SK-MEL-5 (cell line): ENCODE measurements around the gene CDC42SE2. TPM values are rescaled to one million over a fixed set of nuclear protein-coding genes. Genes with fewer than 3 reads are reported as not detected.
"Not testable (repeated sequence)": the region's sequence is repeated elsewhere in the genome, so short reads cannot be mapped to it uniquely, and the experiment has no call there.

Experiments
- DNase-seq: peaks from one replicate; pipeline ENCODE4 v3.0.0-alpha.2; 2016; ENCODE audit warnings: low read depth, low spot score
- in situ Hi-C: cut with HindIII; loops from 2 replicates; pipeline ENCODE4 v1.10.0; 2016; ENCODE audit warnings: low sequenced_read_pairs, high pct_unique_total_duplicates, low pct_unique_long_range_greater_than_20kb
- total RNA-seq: library from RNA; depleted of rRNA; stranded (reverse); fragments of >200 nt; shearing (Covaris generic); gene quantifications from 2 replicates; pipeline ENCODE4 v1.2.3, GENCODE V29; 2014

Gene CDC42SE2
- total RNA-seq, 1 experiment from 2014 or later: 25.2 TPM

DNA sequence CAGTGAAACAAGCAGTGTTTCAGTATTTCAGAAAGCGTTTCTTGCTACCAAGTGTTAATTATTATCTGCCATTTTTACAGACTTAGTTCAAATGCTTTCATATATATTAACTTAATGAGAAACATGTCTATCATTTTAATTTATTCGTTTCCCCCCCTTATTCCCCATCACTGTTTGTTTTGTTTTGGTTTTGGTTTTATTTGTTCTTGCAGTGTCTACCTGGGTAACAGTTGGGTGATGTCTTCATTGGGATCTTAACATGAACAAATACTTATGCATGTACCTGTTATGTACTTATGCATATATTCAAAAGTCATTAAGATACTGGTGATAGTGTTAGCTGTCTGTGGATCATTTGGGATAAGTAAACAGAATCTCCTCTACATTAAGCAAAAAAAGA is 108.0 kb downstream of the CDC42SE2 start:
- in situ Hi-C loops: no loop called here
- no peak for DNase-seq

DNA sequence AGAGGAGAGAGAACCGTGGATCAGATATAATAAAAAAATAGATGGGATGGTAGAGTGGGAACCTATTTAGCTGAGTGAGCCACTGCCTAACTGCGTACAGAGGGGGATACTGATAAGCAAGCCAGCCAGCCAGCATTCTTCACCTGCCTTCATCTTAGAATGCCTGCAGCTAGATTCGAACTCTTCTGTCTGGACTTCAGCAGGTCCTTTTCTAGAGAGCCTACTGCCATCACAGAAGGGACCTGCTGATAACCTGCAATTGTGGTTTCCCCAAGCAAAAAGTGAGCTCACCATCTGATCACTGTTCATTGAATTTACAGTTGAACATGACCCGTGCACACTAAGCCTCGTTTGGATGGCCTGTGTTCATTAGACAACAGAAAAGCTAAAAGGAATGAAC is 109.4 kb downstream of the CDC42SE2 start:
- in situ Hi-C loops: no loop called here
- no peak for DNase-seq

DNA sequence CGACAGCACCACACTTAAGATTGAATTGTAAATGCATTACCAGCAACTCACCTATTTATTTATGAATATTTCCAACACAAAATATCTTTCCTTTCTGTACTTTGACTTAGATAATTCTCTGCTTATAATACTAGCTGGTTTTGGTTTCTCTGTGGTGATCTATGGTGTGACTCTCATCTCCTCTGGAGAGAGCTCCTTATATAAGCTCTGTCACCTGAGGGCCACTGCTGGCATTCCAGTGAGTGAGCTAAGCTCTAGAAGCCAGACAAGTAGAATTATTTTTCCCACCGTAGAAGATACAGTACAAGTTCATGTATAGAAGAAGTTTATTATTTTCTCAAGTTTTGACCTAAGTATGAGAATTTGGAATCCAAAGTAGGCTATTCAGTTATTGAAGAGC is 111.5 kb downstream of the CDC42SE2 start:
- in situ Hi-C loops: no loop called here

DNA sequence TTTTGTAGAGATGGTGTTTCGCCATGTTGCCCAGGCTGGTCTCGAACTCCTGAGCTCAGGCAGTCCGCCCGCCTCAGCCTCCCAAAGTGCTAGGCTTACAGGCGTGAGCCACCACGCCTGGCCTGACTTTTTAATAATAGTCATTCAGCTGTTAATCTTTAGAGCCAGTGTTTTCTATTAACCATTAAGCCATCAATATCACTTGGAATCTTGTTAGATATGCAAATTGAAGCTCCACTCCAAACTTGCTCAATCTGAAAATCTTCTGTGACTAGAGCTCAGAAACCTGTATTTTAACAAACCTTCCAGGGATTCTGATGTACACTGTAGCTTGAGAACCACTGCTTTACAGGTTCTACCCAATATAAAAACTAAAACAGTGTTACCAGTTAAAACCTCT is 113.5 kb downstream of the CDC42SE2 start:
- no peak for DNase-seq
- in situ Hi-C loops: no loop called here

More for the DNA sequence above, 111.5 kb downstream of the CDC42SE2 start:
- no peak for DNase-seq

DNA sequence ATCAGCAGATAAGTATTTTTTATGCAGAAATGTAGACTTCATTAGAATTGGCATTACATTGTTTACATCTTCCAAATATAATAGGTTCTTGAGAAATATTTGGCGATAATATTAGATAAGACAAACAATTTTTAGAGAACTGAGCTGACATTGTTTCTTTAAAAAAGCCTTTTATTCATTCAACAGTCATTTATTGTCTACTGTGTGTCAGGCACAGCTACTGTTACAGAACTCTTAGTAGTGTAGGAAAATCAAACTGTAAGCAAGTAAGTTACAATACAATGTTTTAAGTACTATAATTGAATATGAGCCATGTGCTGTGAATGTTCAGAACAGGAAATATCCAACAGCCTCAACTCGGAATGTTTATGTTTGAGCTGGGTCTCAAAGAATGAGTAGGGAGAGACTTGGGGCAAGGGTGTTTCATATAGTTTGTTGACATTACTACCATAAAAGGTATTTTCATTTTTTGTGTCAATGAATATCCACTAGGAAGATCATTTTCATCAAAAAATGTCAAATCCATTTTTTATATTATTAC is 114.0 kb downstream of the CDC42SE2 start:
- peak; percentile 39 for DNase-seq
- in situ Hi-C loops: no loop called here

DNA sequence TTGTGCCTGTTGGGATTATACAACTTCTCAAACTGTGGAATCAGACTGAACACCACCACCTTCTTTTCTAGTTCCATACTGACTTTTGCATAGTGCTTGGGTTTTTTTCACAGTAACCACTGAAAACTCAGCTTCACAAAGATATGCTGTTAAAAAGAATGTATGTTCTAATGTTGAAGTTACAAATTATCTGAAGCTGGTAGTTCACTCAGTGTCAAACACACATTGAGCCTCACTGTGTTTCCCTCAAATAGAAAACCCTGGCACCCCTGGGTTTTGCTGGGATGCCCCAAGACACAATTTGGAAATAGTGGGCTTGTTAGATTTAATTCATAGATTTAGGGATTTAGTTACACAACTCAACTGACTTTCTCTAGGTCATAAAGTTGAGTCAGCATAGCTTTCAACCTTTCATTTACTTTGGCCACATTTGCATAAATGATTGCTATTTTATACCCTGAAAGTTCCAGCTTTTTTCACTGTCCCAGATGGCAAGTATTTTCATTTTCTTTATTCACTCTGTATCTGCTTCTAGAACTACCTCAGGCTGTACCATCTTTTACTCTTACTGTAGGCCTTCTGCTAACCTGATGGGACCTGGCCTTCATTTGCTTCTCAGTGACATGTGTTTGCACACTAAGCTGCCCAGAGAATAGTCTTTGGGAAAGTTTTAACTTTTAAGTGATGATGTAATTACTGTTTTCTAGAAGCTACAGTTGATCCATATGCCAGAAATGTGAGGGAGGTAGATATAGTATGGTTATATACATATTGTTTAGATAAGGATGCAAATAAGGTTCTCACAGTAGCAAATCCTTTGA is 115.1 kb downstream of the CDC42SE2 start:
- DNase-seq: no peak
- in situ Hi-C loops: no loop called here

DNA sequence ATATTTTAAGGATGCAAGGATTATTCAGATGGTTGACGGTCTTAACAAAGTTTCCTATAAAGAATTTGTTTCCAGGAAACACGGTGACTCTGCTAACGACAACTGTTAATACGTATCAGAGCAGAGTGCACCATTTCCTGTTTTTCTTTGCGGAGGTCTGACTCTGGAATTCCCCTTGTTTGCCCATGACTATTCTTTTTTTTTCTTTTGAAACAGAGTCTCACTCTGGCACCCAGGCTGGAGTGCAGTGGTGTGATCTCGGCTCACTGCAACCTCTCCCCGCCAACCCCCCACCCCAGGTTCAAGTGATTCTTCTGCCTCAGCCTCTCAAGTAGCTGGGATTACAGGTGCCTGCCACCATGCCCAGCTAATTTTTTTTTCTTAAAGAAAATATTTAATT is 115.9 kb downstream of the CDC42SE2 start:
- no peak for DNase-seq
- in situ Hi-C loops: no loop called here

DNA sequence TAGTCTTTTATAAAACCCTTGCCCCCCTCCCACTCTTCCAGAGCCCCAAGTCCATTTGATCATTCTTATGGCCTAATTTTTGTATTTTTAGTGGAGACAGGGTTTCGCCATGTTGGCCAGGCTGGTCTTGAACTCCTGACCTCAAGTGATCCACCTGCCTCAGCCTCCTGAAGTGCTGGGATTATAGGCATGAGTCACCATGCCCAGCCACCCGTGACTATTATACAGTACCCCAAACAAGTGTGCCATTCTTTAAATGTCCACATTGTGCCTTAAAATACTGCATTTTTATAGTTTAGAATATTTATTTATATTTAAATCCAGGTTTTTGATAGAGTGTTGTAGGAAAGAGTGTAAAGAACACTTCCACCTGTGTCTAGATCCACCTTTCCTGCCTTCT is 116.4 kb downstream of the CDC42SE2 start:
- in situ Hi-C loops, DNase-seq: not testable (repeated sequence)

DNA sequence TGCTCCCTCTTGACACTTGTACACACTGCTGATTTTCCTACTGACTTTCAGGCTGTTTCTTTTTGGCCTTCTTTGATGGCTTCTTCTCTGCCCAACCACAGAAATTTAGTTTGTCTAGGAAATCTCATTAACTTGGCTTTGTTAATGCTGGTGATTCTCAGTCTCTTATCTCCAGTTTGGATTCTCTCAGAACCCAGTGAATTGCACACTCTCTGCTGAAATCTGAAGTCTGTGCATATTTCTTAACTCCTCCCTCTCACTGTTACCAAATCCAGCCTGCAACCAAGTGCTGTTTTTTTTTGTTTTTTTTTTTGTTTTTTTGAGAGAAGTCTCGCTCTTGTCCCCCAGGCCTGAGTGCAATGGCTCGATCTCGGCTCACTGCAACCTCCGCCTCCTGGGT is 117.2 kb downstream of the CDC42SE2 start:
- in situ Hi-C loops: no loop called here
- DNase-seq: no peak

DNA sequence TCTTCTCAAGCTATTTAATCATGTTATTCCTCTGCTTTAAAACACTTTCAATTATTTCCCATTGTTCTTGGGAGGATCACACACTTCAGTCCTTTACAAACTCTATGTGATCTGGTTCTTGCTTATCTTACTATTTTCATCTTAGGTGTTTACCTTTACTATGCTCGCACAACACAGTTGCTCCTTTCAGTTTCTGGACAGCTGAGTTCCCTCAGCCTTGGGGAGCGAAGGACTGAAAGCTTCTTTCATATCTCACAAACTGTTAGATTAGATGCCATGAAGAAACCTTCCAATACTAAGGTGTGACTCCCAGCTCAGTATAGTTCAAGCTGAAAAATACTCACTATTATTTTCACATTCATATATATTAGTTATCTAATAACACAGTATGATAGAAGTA is 117.9 kb downstream of the CDC42SE2 start:
- no peak for DNase-seq
- in situ Hi-C loops: no loop called here

DNA sequence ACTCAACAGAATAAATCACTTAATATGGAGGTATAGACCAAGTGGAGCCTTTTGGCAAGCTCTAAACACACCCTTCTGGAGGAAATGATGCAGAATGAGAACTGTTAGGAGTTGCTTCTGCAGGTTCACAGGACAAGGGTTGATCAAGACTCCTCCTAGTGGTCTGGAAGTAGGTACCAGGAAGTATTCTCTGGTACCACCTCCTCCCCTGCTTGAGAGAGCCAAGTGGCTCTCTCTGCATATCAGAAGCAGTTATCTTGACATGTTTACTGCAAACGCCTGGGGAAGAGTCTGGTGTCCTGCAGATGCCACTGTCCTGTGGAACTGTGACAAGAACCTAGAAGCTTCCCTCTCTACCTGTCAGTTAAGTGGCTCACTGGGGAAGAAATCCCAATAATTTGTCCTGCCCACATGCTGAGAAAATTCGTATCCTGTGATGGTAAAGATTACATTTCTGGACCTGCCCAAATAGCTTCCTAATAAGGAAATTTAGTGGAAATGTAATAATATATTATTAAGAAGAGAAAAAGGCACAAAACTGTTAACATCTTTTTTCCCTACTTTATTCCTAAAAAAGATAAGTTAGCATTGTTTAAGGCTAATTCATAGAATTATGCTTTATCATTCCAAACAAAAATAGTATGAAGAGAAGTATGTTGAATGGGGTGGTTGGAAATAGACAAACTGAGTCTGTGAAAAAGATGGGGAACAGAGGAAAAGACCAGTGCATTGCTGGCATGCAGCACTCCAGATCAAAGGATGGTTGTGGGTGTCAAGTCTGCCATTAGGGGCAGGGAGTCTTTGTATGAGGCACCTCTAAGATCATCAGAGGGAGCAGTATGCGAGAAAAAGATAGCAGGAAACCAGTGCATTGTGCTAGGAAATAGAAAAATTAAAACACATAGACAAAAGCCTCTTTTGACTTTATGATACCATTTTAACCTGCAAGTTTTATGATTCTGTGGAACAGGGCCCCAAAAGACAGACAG is 118.8 kb downstream of the CDC42SE2 start:
- peak; percentile 82 for DNase-seq

DNA sequence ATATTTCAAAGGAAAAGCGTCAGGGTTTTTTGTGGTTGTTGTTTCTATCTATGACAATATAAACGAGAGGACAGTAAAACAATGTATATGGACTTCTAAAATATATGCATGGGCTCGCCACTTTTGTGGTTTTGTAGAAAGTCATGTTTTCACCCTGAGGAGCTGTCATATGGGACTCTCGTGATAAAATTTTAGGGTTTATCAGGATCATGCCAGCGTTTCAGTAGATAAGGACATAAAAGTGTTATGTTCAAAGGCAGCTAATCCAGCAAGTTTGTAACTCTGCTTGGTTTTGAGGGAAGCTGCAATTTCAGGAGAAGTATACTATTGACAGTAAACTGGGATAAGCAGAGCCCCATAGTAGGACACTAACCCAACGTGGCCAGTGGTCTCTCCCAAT is 120.3 kb downstream of the CDC42SE2 start:
- in situ Hi-C loops: no loop called here
- DNase-seq: no peak

More for the DNA sequence above, 118.8 kb downstream of the CDC42SE2 start:
- in situ Hi-C loops: no loop called here

DNA sequence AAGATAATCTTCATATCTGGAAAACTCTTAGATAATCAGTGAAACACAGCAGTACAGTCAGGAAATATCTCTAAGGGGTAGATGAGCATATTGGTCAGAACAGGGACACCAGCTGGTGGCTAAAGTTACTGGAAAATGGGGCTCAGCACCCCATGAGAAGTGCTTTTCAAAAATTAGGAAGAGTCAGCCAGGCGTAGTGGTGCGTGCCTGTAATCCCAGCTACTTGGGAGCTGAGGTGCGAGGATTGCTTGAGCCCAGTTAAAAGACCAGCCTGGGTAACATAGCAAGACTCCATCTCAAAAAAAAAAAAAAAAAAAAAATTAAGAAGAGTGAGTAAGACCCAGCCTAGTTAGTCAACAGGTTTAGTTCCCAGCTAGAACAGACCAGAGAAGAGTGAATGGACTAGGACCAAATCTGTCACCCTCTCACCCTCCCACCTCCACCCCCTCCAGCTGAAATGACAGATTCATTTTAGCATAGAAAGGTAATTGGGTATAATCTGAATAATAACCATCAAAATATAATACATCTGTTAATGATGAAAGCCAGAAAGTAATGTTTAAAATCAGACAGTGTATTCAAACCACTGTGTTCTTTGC is 120.9 kb downstream of the CDC42SE2 start:
- in situ Hi-C loops: no loop called here
- DNase-seq: no peak

DNA sequence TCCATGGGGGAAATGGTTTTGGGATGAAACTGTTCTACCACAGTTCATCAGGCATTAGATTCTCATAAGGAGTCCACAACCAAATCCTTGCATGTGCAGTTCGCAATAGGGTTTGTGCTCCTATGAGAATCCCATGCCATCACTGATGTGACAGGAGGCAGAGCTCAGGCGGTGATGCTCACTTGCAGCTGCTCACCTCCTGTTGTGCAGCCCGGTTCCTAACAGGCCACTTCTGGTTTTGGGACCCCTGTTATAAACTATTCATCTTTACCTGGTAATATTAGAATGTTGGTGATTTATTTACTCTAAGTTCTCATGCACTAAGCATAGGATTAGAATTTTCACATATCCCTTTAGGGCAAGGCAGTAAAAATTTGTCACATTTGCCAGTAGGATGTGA is 122.3 kb downstream of the CDC42SE2 start:
- in situ Hi-C loops: no loop called here
- no peak for DNase-seq

DNA sequence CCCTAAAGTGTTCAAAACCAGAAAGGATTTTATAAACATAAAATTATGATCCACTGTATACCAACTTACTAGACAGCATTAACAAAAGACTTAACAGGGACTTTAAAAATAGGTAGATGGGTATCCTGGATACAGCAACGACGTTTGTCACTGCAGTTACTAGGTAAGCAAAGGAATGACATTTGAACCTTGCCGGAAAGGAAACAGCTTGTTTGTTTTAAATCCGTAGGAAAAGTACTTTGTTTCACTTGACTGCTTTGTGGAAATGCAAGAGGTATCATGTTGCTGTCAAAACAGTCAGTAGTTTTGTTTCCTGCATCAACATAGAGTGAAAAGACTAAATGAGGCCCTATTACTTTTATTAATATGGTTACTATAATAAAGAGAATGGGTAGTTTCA is 122.9 kb downstream of the CDC42SE2 start:
- DNase-seq: no peak
- in situ Hi-C loops: no loop called here

DNA sequence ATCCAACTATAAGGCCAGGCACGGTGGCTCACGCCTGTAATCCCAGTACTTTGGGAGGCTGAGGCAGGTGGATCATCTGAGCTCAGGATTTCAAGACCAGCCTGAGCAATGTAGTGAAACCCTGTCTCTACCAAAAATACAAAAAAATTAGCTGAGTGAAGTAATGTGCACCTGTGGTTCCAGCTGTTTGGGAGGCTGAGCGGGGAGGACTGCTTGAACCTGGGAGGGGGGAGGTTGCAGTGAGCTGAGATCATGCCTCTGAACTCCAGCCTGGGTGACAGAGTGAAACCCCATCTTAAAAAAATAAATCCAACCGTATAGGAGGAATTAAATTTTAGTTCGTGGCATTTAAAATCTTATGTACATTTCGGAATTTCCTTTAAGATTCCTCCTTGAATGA is 123.4 kb downstream of the CDC42SE2 start:
- DNase-seq: no peak
- in situ Hi-C loops: no loop called here

DNA sequence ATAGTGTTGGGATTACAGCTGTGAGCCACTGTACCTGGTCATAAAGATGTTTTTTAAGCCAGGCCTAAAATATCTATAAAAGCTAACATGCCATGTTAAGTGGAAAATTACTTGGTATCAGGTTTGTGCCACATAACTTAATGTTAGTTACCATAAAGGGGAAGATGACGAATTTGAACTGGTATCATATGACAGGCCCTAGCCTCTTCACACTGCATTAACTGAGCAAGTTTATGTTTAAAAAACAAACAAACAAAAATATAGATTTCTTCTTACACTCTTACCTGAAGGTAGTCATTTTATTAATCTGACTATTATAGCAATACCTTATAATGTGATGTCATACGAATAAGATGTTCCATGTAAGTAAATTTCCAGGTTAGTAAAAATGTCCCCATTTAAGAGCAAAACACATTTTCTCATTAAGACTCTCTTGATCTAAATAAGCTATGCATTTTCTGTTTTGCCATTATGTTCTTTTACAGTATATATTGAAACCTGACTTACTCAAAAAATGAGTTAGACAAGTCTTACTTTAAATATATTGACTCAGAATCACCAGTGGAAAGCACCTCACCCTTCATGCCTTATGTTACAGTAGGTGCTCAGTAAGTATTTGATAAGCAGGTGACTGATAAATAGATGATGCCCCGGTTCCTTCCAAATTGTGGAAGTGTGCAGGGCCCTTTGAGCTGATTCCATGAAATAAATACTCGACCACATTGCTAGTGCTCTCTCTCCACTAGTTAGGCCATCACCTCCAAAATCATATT is 125.4 kb downstream of the CDC42SE2 start:
- in situ Hi-C loops: no loop called here

More for the DNA sequence above, 125.4 kb downstream of the CDC42SE2 start:
- no peak for DNase-seq
